Endothelial cell of umbilical vein (primary cell): Measurements from ENCODE around the gene PGLYRP4.

Experiments used
- POLR2A ChIP-seq: IDR thresholded peaks from 2 replicates; pipeline ENCODE4 v1.6.1; 2012; ENCODE audit warnings: low read depth, mild to moderate bottlenecking, control low read depth, low read length
- POLR2AphosphoS5 ChIP-seq: IDR thresholded peaks from 2 replicates; pipeline ENCODE4 v1.6.1; 2012; ENCODE audit warnings: low read depth, mild to moderate bottlenecking, control low read depth, low read length, moderate library complexity; ENCODE audit not compliant: insufficient read depth
- TF ChIP-seq, protein P1 (sequence below), 2 donors: IDR thresholded peaks; 1 replicate in 1 of 2; 2 replicates in 1 of 2; pipeline ENCODE4 v1.5.1; 2011; ENCODE audit warnings: low read length in 2 of 2, mild to moderate bottlenecking in 2 of 2, moderate library complexity in 2 of 2, control low read depth in 1 of 2, inconsistent platforms in 1 of 2, low read depth in 1 of 2; ENCODE audit not compliant: insufficient read depth in 1 of 2; ENCODE audit errors: extremely low read depth in 1 of 2

DNA sequence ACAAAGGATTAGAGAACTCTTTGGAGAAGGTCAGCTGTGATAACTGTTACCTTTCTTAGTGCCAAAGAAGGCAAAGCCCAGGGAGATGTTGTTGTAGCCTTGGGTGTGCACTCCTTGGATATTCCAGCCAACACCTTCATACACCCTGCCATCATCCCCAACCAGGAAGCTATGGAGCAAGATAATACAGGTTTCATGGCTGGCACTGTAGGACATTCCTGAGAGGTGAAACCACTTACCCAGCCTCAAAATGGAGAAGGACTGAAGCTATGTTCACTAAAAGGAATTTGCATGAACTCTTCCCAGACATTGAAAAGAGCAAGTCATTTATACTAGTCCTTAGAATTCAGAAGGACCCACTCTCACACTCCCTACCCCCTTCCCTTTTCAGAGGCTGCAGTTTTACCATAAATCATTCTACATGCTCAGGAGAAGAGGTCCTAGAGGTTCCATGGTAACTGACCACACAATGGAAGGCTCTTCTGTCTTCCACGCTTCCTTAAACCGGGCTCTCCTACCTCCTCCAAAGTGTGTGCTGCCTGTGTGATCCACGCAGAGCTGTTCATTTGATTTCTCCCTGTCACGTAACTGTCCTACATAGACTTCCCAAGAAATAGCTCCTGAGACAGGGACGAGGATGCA is 5.5 kb downstream of the PGLYRP4 start:
- TF ChIP-seq POLR2A: no peak
- TF ChIP-seq, protein P1, sequence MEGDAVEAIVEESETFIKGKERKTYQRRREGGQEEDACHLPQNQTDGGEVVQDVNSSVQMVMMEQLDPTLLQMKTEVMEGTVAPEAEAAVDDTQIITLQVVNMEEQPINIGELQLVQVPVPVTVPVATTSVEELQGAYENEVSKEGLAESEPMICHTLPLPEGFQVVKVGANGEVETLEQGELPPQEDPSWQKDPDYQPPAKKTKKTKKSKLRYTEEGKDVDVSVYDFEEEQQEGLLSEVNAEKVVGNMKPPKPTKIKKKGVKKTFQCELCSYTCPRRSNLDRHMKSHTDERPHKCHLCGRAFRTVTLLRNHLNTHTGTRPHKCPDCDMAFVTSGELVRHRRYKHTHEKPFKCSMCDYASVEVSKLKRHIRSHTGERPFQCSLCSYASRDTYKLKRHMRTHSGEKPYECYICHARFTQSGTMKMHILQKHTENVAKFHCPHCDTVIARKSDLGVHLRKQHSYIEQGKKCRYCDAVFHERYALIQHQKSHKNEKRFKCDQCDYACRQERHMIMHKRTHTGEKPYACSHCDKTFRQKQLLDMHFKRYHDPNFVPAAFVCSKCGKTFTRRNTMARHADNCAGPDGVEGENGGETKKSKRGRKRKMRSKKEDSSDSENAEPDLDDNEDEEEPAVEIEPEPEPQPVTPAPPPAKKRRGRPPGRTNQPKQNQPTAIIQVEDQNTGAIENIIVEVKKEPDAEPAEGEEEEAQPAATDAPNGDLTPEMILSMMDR (IDR thresholded peaks at IDR 0.05; ENCODE audit: extremely low read depth in 1 of 2, insufficient read depth in 1 of 2, low read depth in 1 of 2, low read length in 2 of 2): no peak
- no peak for TF ChIP-seq POLR2AphosphoS5
